LNCaP clone FGC (cell line): Measurements from ENCODE around the gene NCSTN.
A peak's percentile ranks its signal among the peaks of the same experiment; 100 is the strongest.

ENCODE experiments used
- DNase-seq: peaks from one replicate; pipeline ENCODE4 v3.0.0-alpha.2; 2011; ENCODE audit warnings: low read depth
- H3K4me3 ChIP-seq: 2 replicates; pipeline ENCODE4 v1.5.1; 2011; ENCODE audit warnings: mild to moderate bottlenecking, low read depth, low read length, control low read depth
- TF ChIP-seq, protein P1 (sequence below): IDR thresholded peaks from 2 replicates; pipeline ENCODE4 v1.5.1; 2012; ENCODE audit warnings: mild to moderate bottlenecking; ENCODE audit not compliant: control insufficient read depth, insufficient read depth; ENCODE audit errors: extremely low read depth

Gene NCSTN

DNA sequence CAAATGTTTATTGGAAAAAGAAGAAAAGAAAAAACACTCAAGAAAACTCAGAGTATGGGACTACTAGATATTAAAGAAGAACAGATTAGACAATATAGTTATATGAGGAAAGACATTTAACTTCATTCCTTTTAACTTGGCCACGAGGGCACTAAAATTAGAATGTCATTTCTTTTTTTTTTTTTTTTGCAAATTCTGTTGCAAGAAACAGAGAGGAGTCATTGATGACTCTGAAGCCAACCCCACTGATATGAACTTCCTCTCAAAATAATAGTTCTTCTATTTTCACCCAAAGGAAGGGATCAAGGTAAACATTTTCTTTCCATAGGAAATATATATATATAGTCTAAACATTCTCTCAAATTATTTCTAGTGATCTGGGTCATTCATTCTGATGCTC lies 33.6 kb upstream of the NCSTN start:
- H3K4me3 ChIP-seq = no peak overlapping the region
- TF ChIP-seq, protein P1, sequence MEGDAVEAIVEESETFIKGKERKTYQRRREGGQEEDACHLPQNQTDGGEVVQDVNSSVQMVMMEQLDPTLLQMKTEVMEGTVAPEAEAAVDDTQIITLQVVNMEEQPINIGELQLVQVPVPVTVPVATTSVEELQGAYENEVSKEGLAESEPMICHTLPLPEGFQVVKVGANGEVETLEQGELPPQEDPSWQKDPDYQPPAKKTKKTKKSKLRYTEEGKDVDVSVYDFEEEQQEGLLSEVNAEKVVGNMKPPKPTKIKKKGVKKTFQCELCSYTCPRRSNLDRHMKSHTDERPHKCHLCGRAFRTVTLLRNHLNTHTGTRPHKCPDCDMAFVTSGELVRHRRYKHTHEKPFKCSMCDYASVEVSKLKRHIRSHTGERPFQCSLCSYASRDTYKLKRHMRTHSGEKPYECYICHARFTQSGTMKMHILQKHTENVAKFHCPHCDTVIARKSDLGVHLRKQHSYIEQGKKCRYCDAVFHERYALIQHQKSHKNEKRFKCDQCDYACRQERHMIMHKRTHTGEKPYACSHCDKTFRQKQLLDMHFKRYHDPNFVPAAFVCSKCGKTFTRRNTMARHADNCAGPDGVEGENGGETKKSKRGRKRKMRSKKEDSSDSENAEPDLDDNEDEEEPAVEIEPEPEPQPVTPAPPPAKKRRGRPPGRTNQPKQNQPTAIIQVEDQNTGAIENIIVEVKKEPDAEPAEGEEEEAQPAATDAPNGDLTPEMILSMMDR = no peak
- DNase-seq = no peak

DNA sequence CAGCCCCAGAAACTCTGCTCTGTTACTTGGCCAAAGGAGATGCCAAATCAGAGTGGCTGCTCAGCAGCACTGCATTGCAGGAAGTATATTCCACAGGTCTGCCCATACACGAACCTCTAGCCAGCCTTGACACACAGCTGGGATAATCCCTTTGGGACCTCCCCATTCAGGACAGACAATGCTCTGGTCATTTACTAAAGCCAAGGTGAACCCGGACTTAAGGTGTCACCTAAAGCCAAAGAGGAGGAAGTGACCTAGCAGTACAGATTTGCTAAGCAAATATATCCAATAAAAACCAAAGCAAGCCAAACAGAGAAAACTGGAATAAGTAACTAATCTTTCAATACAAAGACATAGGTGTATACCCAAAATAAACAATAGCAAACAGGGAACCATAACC lies 27.8 kb upstream of the NCSTN start:
- no peak overlapping the region for H3K4me3 ChIP-seq
- TF ChIP-seq, protein P1 = no peak
- peak; percentile 75 for DNase-seq

DNA sequence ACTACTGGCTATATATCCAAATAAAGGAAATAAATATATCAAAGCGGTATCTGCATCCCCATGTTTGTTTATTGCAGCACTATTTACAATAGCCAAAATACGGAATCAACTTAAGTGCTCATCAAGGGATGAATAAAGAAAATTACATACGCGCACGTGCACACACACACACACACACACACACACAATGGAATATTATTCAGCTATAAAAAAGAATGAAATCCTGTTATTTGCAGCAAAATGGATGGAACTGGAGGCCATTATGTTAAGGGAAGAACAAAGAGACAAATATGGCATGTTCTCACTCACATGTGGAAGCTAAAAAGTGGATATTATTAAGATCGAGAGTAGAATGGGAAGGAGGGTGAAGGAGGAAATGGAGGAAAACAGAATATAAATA lies 20.4 kb upstream of the NCSTN start:
- no peak overlapping the region for H3K4me3 ChIP-seq
- TF ChIP-seq, protein P1 = no peak
- DNase-seq = no peak

- peak; percentile 47 for DNase-seq
- TF ChIP-seq, protein P1 = no peak
- no peak overlapping the region for H3K4me3 ChIP-seq
Measured at GRCh38 chr1:160325252-160325651, 17.9 kb upstream of the NCSTN start.

DNA sequence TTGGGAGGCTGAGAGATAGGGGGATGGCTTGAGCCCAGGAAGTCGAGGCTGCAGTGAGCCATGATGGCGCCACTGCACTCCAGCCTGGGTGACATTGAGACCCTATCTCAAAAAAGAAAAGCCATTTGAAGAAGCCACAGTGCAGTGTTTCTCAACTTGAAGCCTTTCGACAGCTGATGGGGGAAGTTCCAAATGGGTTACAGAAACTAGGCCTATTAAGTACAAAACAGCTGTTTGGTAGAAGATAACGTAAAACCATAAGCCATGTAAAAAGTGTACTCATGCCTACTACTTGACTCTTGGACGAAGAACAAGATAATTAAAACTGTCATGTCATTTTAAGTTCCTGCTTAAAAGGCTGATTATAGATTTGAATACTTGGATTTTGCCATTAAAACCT lies 16.8 kb upstream of the NCSTN start:
- no peak overlapping the region for H3K4me3 ChIP-seq
- no peak for DNase-seq
- TF ChIP-seq, protein P1 = no peak

DNA sequence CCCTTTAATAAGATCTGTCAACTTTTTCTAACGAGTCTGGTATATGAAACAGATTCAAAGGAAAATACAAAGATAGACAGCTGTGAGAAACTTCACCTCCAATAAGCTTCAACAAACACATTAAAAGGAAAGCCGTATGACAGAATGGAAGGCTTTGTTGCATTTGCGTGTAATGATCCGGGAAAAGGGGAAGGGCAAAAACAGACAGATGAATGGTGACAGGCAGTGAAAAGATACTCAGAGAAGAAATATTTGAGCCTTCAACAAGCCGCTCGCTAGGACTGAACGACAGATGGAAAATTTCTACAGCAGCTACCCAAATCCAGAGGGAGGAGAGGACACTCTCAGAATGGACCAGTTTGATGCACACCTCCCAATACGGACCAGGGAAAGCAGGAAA lies 15.0 kb upstream of the NCSTN start:
- H3K4me3 ChIP-seq = no peak overlapping the region
- TF ChIP-seq, protein P1 = no peak
- no peak for DNase-seq

GRCh38 chr1:160330119-160330518 lies 13.1 kb upstream of the NCSTN start:
- no peak for DNase-seq
- TF ChIP-seq, protein P1 = no peak
- no peak overlapping the region for H3K4me3 ChIP-seq
